GM23338 (cell line): ENCODE measurements around the gene MRPL38. TPM values are rescaled to one million over a fixed set of nuclear protein-coding genes. Genes with fewer than 3 reads are reported as not detected.
"Not testable (repeated sequence)": the region's sequence is repeated elsewhere in the genome, so short reads cannot be mapped to it uniquely, and the experiment has no call there.

ENCODE experiments used
- ATAC-seq: fragments of 200-7000 bp; cut with Tn5 transposase; 3 replicates; pipeline ENCODE4 v1.9.1; 2020
- DNase-seq: peaks from one replicate; pipeline ENCODE4 v3.0.0-alpha.2; 2015; ENCODE audit warnings: low spot score
- H2AFZ ChIP-seq: fragments of 200-600 bp; sonication (generic); 2 replicates; pipeline ENCODE4 v1.8.0; 2016; ENCODE audit warnings: antibody characterized with exemption, mild to moderate bottlenecking, moderate library complexity
- H3F3A ChIP-seq: fragments of 200-600 bp; sonication (generic); replicated peaks from 2 replicates; pipeline ENCODE4 v1.8.0; 2017; ENCODE audit warnings: antibody characterized with exemption, mixed run types, low read depth
- H3K27ac ChIP-seq: fragments of 200-600 bp; sonication (generic); 2 replicates; pipeline ENCODE4 v1.6.1; 2016; ENCODE audit warnings: low read depth
- H3K27me3 ChIP-seq: fragments of 200-600 bp; sonication (generic); 2 replicates; pipeline ENCODE4 v1.8.0; 2016; ENCODE audit warnings: mild to moderate bottlenecking, mixed run types, moderate library complexity; ENCODE audit not compliant: insufficient read depth
- H3K36me3 ChIP-seq: fragments of 200-600 bp; sonication (generic); 2 replicates; pipeline ENCODE4 v1.8.0; 2016; ENCODE audit warnings: mild to moderate bottlenecking; ENCODE audit not compliant: insufficient read depth
- H3K4me1 ChIP-seq: fragments of 200-600 bp; sonication (generic); 2 replicates; pipeline ENCODE4 v1.8.0; 2016; ENCODE audit warnings: mild to moderate bottlenecking, moderate library complexity; ENCODE audit not compliant: insufficient read depth
- H3K4me2 ChIP-seq: fragments of 200-600 bp; sonication (generic); 2 replicates; pipeline ENCODE4 v1.7.1; 2017; ENCODE audit warnings: mixed run types
- H3K4me3 ChIP-seq: fragments of 200-600 bp; sonication (generic); 2 replicates; pipeline ENCODE4 v1.6.1; 2016; ENCODE audit warnings: mixed run types
- H3K79me2 ChIP-seq: fragments of 200-600 bp; sonication (generic); replicated peaks from 2 replicates; pipeline ENCODE4 v1.8.0; 2017; ENCODE audit warnings: mild to moderate bottlenecking; ENCODE audit not compliant: insufficient read depth
- H3K9me2 ChIP-seq: fragments of 200-600 bp; sonication (generic); 2 replicates; pipeline ENCODE4 v1.8.0; 2017; ENCODE audit not compliant: insufficient read depth
- H4K20me1 ChIP-seq: fragments of 200-600 bp; sonication (generic); replicated peaks from 2 replicates; pipeline ENCODE4 v1.8.0; 2017; ENCODE audit warnings: mild to moderate bottlenecking; ENCODE audit not compliant: insufficient read depth
- H3K27ac Mint-ChIP-seq: 2 replicates; pipeline ENCODE4 v1.8.0; 2020; ENCODE audit warnings: inconsistent platforms, mild to moderate bottlenecking, moderate library complexity, mixed read lengths
- H3K27me3 Mint-ChIP-seq: 3 replicates; pipeline ENCODE4 v1.8.0; 2022; ENCODE audit warnings: low read depth, mild to moderate bottlenecking, moderate library complexity, mixed read lengths, inconsistent platforms; ENCODE audit not compliant: insufficient read depth, poor library complexity
- H3K36me3 Mint-ChIP-seq: 3 replicates; pipeline ENCODE4 v1.8.0; 2021; ENCODE audit warnings: low read depth, mild to moderate bottlenecking, inconsistent platforms, moderate library complexity, mixed read lengths
- H3K4me1 Mint-ChIP-seq: 3 replicates; pipeline ENCODE4 v1.8.0; 2020; ENCODE audit warnings: mild to moderate bottlenecking, inconsistent platforms, mixed read lengths
- H3K4me3 Mint-ChIP-seq: 3 replicates; pipeline ENCODE4 v1.8.0; 2021; ENCODE audit warnings: moderate library complexity, mild to moderate bottlenecking, inconsistent platforms, mixed read lengths
- H3K9me3 Mint-ChIP-seq: 3 replicates; pipeline ENCODE4 v1.8.0; 2020; ENCODE audit warnings: moderate library complexity, mild to moderate bottlenecking, inconsistent platforms, mixed read lengths
- CREB1 ChIP-seq: fragments of 250-450 bp; sonication (Bioruptor Pico); IDR thresholded peaks from 2 replicates; pipeline ENCODE4 v1.5.0; 2020; ENCODE audit warnings: low read depth, mild to moderate bottlenecking, moderate library complexity
- EZH2 ChIP-seq: fragments of 200-600 bp; sonication (generic); IDR thresholded peaks from one replicate; pipeline ENCODE4 v1.8.0; 2017; ENCODE audit warnings: antibody characterized with exemption, mild to moderate bottlenecking, low read depth; ENCODE audit not compliant: unreplicated experiment
- JUNB ChIP-seq: IDR thresholded peaks from one replicate; pipeline ENCODE4 v1.6.1; 2016; ENCODE audit warnings: antibody characterized with exemption; ENCODE audit not compliant: unreplicated experiment
- NANOG ChIP-seq: IDR thresholded peaks from 2 replicates; pipeline ENCODE4 v1.6.1; 2016; ENCODE audit warnings: antibody characterized with exemption, borderline replicate concordance
- POLR2AphosphoS5 ChIP-seq: IDR thresholded peaks from 2 replicates; pipeline ENCODE4 v1.6.1; 2016; ENCODE audit warnings: antibody characterized with exemption, low read depth
- ZNF114 ChIP-seq: fragments of 250-450 bp; sonication (Bioruptor Pico); IDR thresholded peaks from 2 replicates; pipeline ENCODE4 v1.5.0; 2020; ENCODE audit warnings: mild to moderate bottlenecking, moderate library complexity
- polyA plus RNA-seq: library from polyadenylated mRNA; unstranded; fragments of >200 nt; fragmentation: Nextera tagmentation; extraction: Ambion mirVana; gene quantifications from 2 replicates; pipeline ENCODE4 v1.2.1, GENCODE V29; 2016
- total RNA-seq: library from RNA; depleted of rRNA; stranded (reverse); fragments of >200 nt; shearing (Covaris generic); gene quantifications from 2 replicates; pipeline ENCODE4 v1.2.3, GENCODE V29; 2014
- TF ChIP-seq, protein P1 (sequence below): IDR thresholded peaks from 2 replicates; pipeline ENCODE4 v1.6.1; 2016; ENCODE audit warnings: antibody characterized with exemption
- TF ChIP-seq, protein P2 (sequence below), 2 experiments: fragments of 200-600 bp in 1 of 2; sonication (generic) in 1 of 2; conservative IDR thresholded peaks; 2 replicates each; pipeline versions ENCODE4 v1.5.1 to v1.6.1; 2016 to 2017; ENCODE audit warnings: antibody characterized with exemption in 2 of 2, low read depth in 2 of 2, mild to moderate bottlenecking in 2 of 2, moderate library complexity in 1 of 2

Gene MRPL38
- total and polyA plus RNA-seq, 2 experiments from 2014 or later: 63.6 to 90.0 TPM

DNA sequence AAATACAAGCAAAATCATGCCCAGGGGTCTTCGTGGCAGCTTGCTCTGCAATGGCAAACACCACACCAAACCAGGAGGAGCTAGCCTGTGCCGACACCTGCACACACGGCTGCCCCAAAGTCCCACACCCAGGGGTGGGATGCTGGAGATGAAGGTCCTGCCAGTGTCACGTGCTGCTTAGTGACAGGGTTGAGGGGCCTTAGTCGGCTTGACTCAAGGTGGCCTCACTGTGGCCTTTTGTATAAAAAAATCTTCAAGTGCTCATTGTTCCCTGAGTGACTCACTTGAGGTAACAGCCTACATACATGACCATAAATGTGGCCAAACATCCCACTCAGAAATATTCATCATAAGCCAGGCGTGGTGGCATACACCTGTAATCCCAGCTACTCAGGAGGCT lies 15.2 kb downstream of the MRPL38 start:
- no peak overlapping the region for H3K4me2 ChIP-seq
- TF ChIP-seq CREB1 (CRISPR knock-in tag): no peak
- TF ChIP-seq ZNF114 (CRISPR knock-in tag): no peak
- no peak for TF ChIP-seq POLR2AphosphoS5
- TF ChIP-seq, protein P1, sequence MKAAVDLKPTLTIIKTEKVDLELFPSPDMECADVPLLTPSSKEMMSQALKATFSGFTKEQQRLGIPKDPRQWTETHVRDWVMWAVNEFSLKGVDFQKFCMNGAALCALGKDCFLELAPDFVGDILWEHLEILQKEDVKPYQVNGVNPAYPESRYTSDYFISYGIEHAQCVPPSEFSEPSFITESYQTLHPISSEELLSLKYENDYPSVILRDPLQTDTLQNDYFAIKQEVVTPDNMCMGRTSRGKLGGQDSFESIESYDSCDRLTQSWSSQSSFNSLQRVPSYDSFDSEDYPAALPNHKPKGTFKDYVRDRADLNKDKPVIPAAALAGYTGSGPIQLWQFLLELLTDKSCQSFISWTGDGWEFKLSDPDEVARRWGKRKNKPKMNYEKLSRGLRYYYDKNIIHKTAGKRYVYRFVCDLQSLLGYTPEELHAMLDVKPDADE: no peak
- TF ChIP-seq NANOG: no peak
- TF ChIP-seq, protein P2, sequence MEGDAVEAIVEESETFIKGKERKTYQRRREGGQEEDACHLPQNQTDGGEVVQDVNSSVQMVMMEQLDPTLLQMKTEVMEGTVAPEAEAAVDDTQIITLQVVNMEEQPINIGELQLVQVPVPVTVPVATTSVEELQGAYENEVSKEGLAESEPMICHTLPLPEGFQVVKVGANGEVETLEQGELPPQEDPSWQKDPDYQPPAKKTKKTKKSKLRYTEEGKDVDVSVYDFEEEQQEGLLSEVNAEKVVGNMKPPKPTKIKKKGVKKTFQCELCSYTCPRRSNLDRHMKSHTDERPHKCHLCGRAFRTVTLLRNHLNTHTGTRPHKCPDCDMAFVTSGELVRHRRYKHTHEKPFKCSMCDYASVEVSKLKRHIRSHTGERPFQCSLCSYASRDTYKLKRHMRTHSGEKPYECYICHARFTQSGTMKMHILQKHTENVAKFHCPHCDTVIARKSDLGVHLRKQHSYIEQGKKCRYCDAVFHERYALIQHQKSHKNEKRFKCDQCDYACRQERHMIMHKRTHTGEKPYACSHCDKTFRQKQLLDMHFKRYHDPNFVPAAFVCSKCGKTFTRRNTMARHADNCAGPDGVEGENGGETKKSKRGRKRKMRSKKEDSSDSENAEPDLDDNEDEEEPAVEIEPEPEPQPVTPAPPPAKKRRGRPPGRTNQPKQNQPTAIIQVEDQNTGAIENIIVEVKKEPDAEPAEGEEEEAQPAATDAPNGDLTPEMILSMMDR (conservative IDR thresholded peaks at IDR 0.05; ENCODE audit: low read depth in 2 of 2): no peak; a peak in 1 of 4 replicates
- no peak for TF ChIP-seq JUNB
- TF ChIP-seq EZH2: no peak
- peaks cover 14% of the 10 kb centered on the region for H3K27me3 Mint-ChIP-seq
- H3K9me2 ChIP-seq: no peaks in the 10 kb centered on the region
- DNase-seq: no peak
- no peak overlapping the region for H2AFZ ChIP-seq
- no peaks in the 10 kb centered on the region for H3K36me3 ChIP-seq
- 0 out of 2 replicates have a peak, but pooled peaks cover 3% of the 10 kb centered on the region for H3K79me2 ChIP-seq
- H3K4me3 Mint-ChIP-seq: no peak overlapping the region
- H3K36me3 Mint-ChIP-seq: peaks cover 21% of the 10 kb centered on the region
- no peaks in the 10 kb centered on the region for H3K9me3 Mint-ChIP-seq
- H3K4me1 ChIP-seq: peaks cover 3% of the 10 kb centered on the region; the same call in 1 of the 2 replicates
- no peak overlapping the region for H3K4me3 ChIP-seq
- peaks cover 10% of the 10 kb centered on the region; the same call in 1 of the 2 replicates for H3F3A ChIP-seq
- H3K27ac Mint-ChIP-seq: no peak overlapping the region; the same call in 1 of the 2 replicates
- H3K27ac ChIP-seq: peak overlapping the region; percentile 19; the same call in 1 of the 2 replicates
- H4K20me1 ChIP-seq: no peaks in the 10 kb centered on the region; the same call in 1 of the 2 replicates
- H3K27me3 ChIP-seq: no peaks in the 10 kb centered on the region
- no peak for ATAC-seq
- peaks cover 8% of the 10 kb centered on the region for H3K4me1 Mint-ChIP-seq

DNA sequence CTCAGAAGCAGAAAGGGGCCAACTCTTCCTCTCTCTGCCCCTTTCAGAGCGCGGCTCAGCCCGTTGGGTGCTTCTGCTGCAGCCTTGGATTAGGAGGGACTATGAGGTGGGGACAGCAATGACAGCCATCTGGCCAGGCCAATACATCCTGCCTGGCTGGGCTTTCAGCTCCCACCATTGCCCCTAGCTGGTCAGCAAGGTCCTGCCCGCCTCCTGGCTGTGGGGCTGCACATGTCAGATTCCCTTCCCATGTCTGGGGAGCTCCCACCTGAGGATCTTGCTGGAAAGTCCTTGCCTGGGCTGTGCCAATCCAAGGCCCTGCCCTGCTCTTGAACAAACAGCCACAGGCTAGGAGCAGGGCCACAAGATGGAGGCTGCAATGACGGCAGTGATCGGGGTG lies 16.2 kb downstream of the MRPL38 start:
- H3K36me3 Mint-ChIP-seq: peaks cover 17% of the 10 kb centered on the region
- no peak overlapping the region for H2AFZ ChIP-seq
- H3K4me3 ChIP-seq: no peak overlapping the region
- H3F3A ChIP-seq: peaks cover 10% of the 10 kb centered on the region; the same call in 1 of the 2 replicates
- no peak overlapping the region for H3K27ac Mint-ChIP-seq
- peak; percentile 41 for DNase-seq
- no peaks in the 10 kb centered on the region for H3K36me3 ChIP-seq
- H3K9me3 Mint-ChIP-seq: no peaks in the 10 kb centered on the region
- no peaks in the 10 kb centered on the region for H3K27me3 ChIP-seq
- no peak overlapping the region for H3K4me2 ChIP-seq
- no peaks in the 10 kb centered on the region for H3K4me1 Mint-ChIP-seq
- no peaks in the 10 kb centered on the region for H4K20me1 ChIP-seq
- H3K27ac ChIP-seq: no peak overlapping the region; the same call in 1 of the 2 replicates
- TF ChIP-seq, protein P2 (conservative IDR thresholded peaks at IDR 0.05; ENCODE audit: low read depth in 2 of 2): peak in 1 of 2 experiments; percentile 18; a peak in 1 of 4 replicates
- TF ChIP-seq ZNF114 (CRISPR knock-in tag): no peak
- no peak for TF ChIP-seq JUNB
- ATAC-seq: peak; percentile 22; the same call in 1 of the 3 replicates
- H3K27me3 Mint-ChIP-seq: peaks cover 17% of the 10 kb centered on the region
- no peaks in the 10 kb centered on the region for H3K79me2 ChIP-seq
- H3K4me3 Mint-ChIP-seq: no peak overlapping the region
- no peaks in the 10 kb centered on the region for H3K9me2 ChIP-seq
- H3K4me1 ChIP-seq: no peaks in the 10 kb centered on the region

DNA sequence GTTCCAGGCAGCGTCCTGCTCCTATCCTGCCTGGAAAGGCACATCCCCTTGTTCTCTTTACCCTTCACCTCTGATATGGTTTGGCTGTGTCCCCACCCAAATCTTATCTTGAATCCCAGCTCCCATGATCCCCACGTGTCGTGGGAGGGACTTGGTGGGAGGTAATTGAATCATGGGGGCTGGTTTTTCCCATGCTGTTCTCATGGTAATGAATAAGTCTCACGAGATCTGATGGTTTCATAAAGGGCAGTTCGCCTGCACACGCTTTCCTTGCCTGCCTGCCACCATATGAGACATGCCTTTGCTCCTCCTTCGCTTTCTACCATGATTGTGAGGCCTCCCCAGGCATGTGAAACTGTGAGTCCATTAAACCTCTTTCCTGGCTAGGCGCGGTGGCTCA lies 18.8 kb downstream of the MRPL38 start:
- not testable (repeated sequence) for H4K20me1 ChIP-seq, H3K4me3 ChIP-seq, H3K4me2 ChIP-seq, DNase-seq, H3K79me2 ChIP-seq, ATAC-seq, H3K4me3 Mint-ChIP-seq, H3K36me3 ChIP-seq, H3K4me1 ChIP-seq, H3K27ac ChIP-seq, H3K27ac Mint-ChIP-seq, H3K9me3 Mint-ChIP-seq, H3K27me3 ChIP-seq, H3K4me1 Mint-ChIP-seq, H3K9me2 ChIP-seq, H2AFZ ChIP-seq
- Mint-ChIP-seq H3K27me3 (peaks cover 13% of the 10 kb centered on the region), H3K36me3 (peaks cover 14% of the 10 kb centered on the region)
- H3F3A ChIP-seq: peaks cover 10% of the 10 kb centered on the region; the same call in 1 of the 2 replicates
